Right atrium auricular region (tissue), 2 donors: ENCODE measurements around the gene HSPA1L. TPM values are rescaled to one million over a fixed set of nuclear protein-coding genes. Genes with fewer than 3 reads are reported as not detected.
A peak's percentile ranks its signal among the peaks of the same experiment; 100 is the strongest.
"Not testable (repeated sequence)": the region's sequence is repeated elsewhere in the genome, so short reads cannot be mapped to it uniquely, and the experiment has no call there.

ENCODE experiments used
- DNase-seq: peaks from one replicate; pipeline ENCODE4 v3.0.0-alpha.2; 2019; ENCODE audit warnings: low spot score
- H3K27ac ChIP-seq, 2 donors: fragments of 200-600 bp; sonication (generic); 1 replicate in 1 of 2; 2 replicates in 1 of 2; pipeline ENCODE4 v1.5.1; 2016 to 2019
- H3K27me3 ChIP-seq, 2 donors: fragments of 200-600 bp; sonication (generic); one replicate each; pipeline versions ENCODE4 v1.5.1 to v1.6.0; 2017 to 2019
- H3K36me3 ChIP-seq: fragments of 200-600 bp; sonication (generic); one replicate; pipeline ENCODE4 v1.5.1; 2016
- H3K4me1 ChIP-seq, 2 donors: fragments of 200-600 bp; sonication (generic); one replicate each; pipeline versions ENCODE4 v1.5.1 to v1.6.0; 2017 to 2019
- H3K4me3 ChIP-seq, 2 donors: fragments of 200-600 bp; sonication (generic); 1 replicate in 1 of 2; 2 replicates in 1 of 2; pipeline ENCODE4 v1.5.1; 2017 to 2019; ENCODE audit warnings: mild to moderate bottlenecking in 1 of 2, moderate library complexity in 1 of 2
- H3K9me3 ChIP-seq, 2 donors: fragments of 200-600 bp; sonication (generic); one replicate each; pipeline ENCODE4 v1.5.1; 2019
- total RNA-seq, 2 donors: library from RNA; depleted of rRNA; stranded (reverse); fragments of >200 nt; gene quantifications; one replicate each; pipeline ENCODE4 v1.1.0, GENCODE V29; 2016
- TF ChIP-seq, protein P1 (sequence below), 2 donors: fragments of 200-600 bp; sonication (generic); IDR thresholded peaks; one replicate each; pipeline ENCODE4 v1.5.1; 2019; ENCODE audit warnings: antibody characterized with exemption in 2 of 2

Gene HSPA1L
- total RNA-seq, 2 donors from 2014 or later: 1.1 to 1.6 TPM

- DNase-seq: no peak
- H3K4me1 ChIP-seq: peaks cover 0 to 33% of the 10 kb centered on the region in 2 donors
- H3K27ac ChIP-seq: peak overlapping the region; percentile 95 to 97
- no peaks in the 10 kb centered on the region for H3K36me3 ChIP-seq
- H3K9me3 ChIP-seq: no peaks in the 10 kb centered on the region
- H3K27me3 ChIP-seq: no peaks in the 10 kb centered on the region
- no peak overlapping the region for H3K4me3 ChIP-seq
- TF ChIP-seq, protein P1, sequence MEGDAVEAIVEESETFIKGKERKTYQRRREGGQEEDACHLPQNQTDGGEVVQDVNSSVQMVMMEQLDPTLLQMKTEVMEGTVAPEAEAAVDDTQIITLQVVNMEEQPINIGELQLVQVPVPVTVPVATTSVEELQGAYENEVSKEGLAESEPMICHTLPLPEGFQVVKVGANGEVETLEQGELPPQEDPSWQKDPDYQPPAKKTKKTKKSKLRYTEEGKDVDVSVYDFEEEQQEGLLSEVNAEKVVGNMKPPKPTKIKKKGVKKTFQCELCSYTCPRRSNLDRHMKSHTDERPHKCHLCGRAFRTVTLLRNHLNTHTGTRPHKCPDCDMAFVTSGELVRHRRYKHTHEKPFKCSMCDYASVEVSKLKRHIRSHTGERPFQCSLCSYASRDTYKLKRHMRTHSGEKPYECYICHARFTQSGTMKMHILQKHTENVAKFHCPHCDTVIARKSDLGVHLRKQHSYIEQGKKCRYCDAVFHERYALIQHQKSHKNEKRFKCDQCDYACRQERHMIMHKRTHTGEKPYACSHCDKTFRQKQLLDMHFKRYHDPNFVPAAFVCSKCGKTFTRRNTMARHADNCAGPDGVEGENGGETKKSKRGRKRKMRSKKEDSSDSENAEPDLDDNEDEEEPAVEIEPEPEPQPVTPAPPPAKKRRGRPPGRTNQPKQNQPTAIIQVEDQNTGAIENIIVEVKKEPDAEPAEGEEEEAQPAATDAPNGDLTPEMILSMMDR (IDR thresholded peaks at IDR 0.05): no peak
Measured at GRCh38 chr6:31825553-31825952, 10.5 kb upstream of the HSPA1L start.

GRCh38 chr6:31823592-31824196 is 8.6 kb upstream of the HSPA1L start:
- H3K4me1 ChIP-seq: peaks cover 0 to 51% of the 10 kb centered on the region in 2 donors
- H3K36me3 ChIP-seq, H3K4me3 ChIP-seq, DNase-seq, H3K27me3 ChIP-seq, H3K9me3 ChIP-seq: not testable (repeated sequence)
- H3K27ac ChIP-seq: peak overlapping the region; percentile 99 to 100

GRCh38 chr6:31822036-31822821 is 7.1 kb upstream of the HSPA1L start:
- H3K4me3 ChIP-seq: peak overlapping the region; percentile 47 to 54
- peaks cover 0 to 60% of the 10 kb centered on the region in 2 donors for H3K4me1 ChIP-seq
- H3K27ac ChIP-seq: peak overlapping the region; percentile 99 to 100
- peak; percentile 95 for DNase-seq
- TF ChIP-seq, protein P1 (IDR thresholded peaks at IDR 0.05): no peak
- no peaks in the 10 kb centered on the region for H3K27me3 ChIP-seq
- H3K9me3 ChIP-seq: no peaks in the 10 kb centered on the region
- H3K36me3 ChIP-seq: no peaks in the 10 kb centered on the region

GRCh38 chr6:31821301-31822035 is 6.4 kb upstream of the HSPA1L start:
- H3K27me3 ChIP-seq: no peaks in the 10 kb centered on the region
- peak overlapping the region; percentile 99 to 100 for H3K27ac ChIP-seq
- TF ChIP-seq, protein P1 (IDR thresholded peaks at IDR 0.05): no peak
- DNase-seq: peak; percentile 76
- no peaks in the 10 kb centered on the region for H3K9me3 ChIP-seq
- peaks cover 0 to 56% of the 10 kb centered on the region in 2 donors for H3K4me1 ChIP-seq
- H3K4me3 ChIP-seq: peak overlapping the region; percentile 47 to 54
- no peaks in the 10 kb centered on the region for H3K36me3 ChIP-seq

DNA sequence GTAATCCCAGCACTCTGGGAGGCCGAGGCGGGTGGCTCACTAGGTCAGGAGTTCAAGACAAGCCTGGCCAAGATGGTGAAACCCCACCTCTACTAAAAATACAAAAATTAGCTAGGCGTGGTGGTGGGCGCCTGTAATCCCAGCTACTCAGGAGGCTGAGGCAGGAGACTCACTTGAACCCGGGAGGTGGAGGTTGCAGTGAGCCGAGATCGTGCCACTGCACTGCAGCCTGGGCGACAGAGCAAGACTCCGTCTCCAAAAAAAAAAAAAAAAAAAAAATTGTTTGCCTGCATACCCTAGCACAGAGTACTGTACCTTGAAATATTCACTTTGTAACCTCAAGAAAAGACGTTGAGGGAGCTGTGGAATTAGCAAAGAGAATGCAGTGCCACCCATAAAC is 5.3 kb upstream of the HSPA1L start:
- H3K36me3 ChIP-seq, H3K27me3 ChIP-seq, H3K9me3 ChIP-seq, DNase-seq, H3K4me3 ChIP-seq: not testable (repeated sequence)
- H3K27ac ChIP-seq: peak overlapping the region; percentile 99 to 100
- H3K4me1 ChIP-seq: peaks cover 0 to 48% of the 10 kb centered on the region in 2 donors

DNA sequence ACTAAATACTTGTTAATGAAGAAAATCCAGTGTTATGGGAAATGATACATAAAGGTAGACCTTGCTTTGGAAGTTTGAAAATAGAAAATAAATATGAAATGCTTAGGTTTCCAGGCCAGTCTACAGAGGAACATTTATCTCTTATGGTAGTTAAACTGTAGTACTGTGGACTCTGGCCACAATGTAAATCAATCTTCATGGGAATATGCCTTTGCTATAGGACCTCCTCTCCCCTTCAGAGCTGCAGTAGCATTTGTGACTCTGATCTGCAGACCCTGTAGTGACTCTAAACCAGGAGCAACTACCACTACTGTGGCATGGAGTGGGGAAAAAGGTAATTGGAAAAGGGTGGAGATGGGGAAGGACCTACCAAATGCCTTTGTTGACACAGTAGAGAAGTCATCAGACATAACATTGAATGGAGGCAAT is 4.8 kb upstream of the HSPA1L start:
- H3K4me3 ChIP-seq: no peak overlapping the region
- H3K9me3 ChIP-seq: no peaks in the 10 kb centered on the region
- peaks cover 0 to 48% of the 10 kb centered on the region in 2 donors for H3K4me1 ChIP-seq
- H3K27ac ChIP-seq: peak overlapping the region; percentile 99 to 100
- no peaks in the 10 kb centered on the region for H3K36me3 ChIP-seq
- no peak for DNase-seq
- TF ChIP-seq, protein P1 (IDR thresholded peaks at IDR 0.05): no peak
- H3K27me3 ChIP-seq: no peaks in the 10 kb centered on the region

DNA sequence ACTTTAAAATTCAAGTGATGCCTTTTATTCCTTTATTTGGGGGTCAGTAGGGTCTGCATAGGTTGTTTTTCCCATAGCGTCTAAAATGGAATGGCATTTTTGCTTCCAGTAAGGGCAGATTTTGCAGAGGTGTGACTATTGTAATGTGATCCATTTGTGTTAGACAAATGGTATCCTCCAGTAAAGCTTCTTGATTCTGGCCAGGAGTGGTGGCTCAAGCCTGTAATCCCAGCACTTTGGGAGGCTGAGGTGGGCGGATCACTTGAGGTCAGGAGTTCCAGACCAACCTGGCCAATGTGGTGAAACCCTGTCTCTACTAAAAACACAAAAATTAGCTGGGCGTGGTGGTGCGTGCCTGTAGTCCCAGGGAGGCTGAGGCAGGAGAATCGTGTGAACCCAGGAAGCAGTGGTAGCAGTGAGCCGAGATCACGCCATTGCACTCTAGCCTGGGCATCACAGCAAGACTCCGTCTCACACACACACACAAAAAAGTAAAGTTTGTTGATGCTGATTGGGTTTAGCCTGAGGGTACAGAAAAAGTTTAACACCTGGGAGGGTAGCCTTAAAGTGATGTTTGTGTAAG is 2.9 kb upstream of the HSPA1L start:
- not testable (repeated sequence) for DNase-seq, H3K36me3 ChIP-seq, H3K27me3 ChIP-seq, H3K9me3 ChIP-seq
- Histone ChIP-seq H3K27ac (peak overlapping the region; percentile 99 to 100), H3K4me1 (peaks cover 0 to 54% of the 10 kb centered on the region in 2 donors), H3K4me3 (peak overlapping the region; percentile 58 to 61)
